Motor neuron (in vitro differentiated cells): ENCODE measurements around the gene PSPH. TPM values are rescaled to one million over a fixed set of nuclear protein-coding genes. Genes with fewer than 3 reads are reported as not detected.
"Not testable (repeated sequence)": the region's sequence is repeated elsewhere in the genome, so short reads cannot be mapped to it uniquely, and the experiment has no call there.

ENCODE experiments used
- ATAC-seq, 8 experiments: fragments of 200-7000 bp; cut with Tn5 transposase; replicated peaks in 6 of 8; 2 replicates each; pipeline ENCODE4 v1.8.0; 2021; ENCODE audit warnings: mild to moderate bottlenecking in 8 of 8, moderate library complexity in 8 of 8
- H3K27ac ChIP-seq, 2 donors: fragments of 250-450 bp; sonication (Bioruptor Pico); 2 replicates each; pipeline ENCODE4 v1.9.0; 2021; ENCODE audit warnings: antibody characterized with exemption in 2 of 2, mild to moderate bottlenecking in 2 of 2, moderate library complexity in 1 of 2
- H3K4me1 ChIP-seq, 2 donors: fragments of 250-450 bp; sonication (Bioruptor Pico); replicated peaks in 1 of 2; 2 replicates each; pipeline ENCODE4 v1.6.1; 2021; ENCODE audit warnings: antibody characterized with exemption in 2 of 2, mild to moderate bottlenecking in 2 of 2, moderate library complexity in 1 of 2
- H3K4me3 ChIP-seq, 5 donors: fragments of 250-450 bp; sonication (Bioruptor Pico); 2 replicates each; pipeline ENCODE4 v1.9.0; 2021; ENCODE audit warnings: antibody characterized with exemption in 5 of 5, mild to moderate bottlenecking in 5 of 5, moderate library complexity in 4 of 5
- WGBS, 10 experiments: fragments of 450-650 bp; shearing (Covaris generic); methylation state at CpG; one replicate each; pipeline ENCODE4 v1.0.0; 2022; 5-methylcytosine and 5-hydroxymethylcytosine counted together
- in situ Hi-C, 9 experiments: fragments of 400-800 bp; cut with MboI; loops; one replicate each; pipeline ENCODE4 v1.15.0; 2021; ENCODE audit warnings: low sequenced_read_pairs in 9 of 9, low pct_unique_long_range_greater_than_20kb in 2 of 9; ENCODE audit not compliant: unreplicated experiment in 9 of 9
- total RNA-seq, 8 experiments: library from RNA; unstranded; fragments of 300-600 nt; gene quantifications; 2 replicates each; pipeline versions ENCODE4 v1.2.3 to v1.2.4, GENCODE V29; 2022

PSPH gene
- total RNA-seq, 8 experiments from 2014 or later = 22.1 to 40.1 (median 26.2) TPM

DNA sequence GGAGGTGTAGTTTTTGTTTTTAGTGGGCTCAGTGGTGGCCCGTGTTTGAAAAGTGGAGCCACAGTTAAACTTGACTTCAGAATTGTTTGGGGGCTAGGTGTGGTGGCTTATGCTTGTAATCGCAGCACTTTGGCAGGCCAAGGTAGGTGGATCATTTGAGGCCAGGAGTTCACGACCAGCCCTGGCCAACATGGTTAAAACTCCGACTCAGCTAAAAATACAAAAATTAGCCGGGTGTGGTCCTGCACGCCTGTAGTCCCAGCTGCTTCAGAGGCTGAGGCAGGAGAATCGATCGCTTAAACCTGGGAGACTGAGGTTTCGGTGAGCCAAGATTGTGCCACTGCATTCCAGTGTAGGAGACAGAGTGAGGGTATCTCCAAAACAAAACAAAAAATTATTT, 2.1 kb upstream of the PSPH start:
- in situ Hi-C loops = loop anchor here in 1 of 9 experiments (25.0 kb wide), 1 partner anchor 416 kb away; no protein-coding TSS in a partner anchor
- H3K27ac ChIP-seq = no peak overlapping the region
- WGBS, 10 experiments = 62 to 100% (median 86%) methylated on average over 1 to 8 of the region's 9 CpGs; no CpG with 5 or more reads in 2 of the 10 experiments
- no peak overlapping the region for H3K4me3 ChIP-seq
- no peak for ATAC-seq
- peaks cover 19% of the 10 kb centered on the region in 2 donors for H3K4me1 ChIP-seq

DNA sequence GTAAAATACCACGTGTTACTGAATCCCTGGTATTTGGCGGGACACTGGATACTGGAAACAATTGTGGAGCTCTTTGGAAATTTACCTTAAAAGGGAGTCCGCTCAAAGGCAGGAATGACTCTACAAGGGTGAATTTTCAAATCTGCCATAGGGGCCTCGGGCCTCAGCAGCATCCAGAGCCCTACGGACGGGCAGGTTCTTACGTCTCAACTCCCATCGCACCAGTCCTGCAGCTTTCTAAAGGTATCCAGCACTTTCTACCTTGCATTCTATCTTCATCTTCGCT, 248 bp downstream of the PSPH start:
- WGBS, 10 experiments = 0 to 2% (median 0%) methylated on average over 1 to 8 of the region's 9 CpGs; no CpG with 5 or more reads in 4 of the 10 experiments
- ATAC-seq = peak in 1 of 8 experiments; percentile 19
- Histone ChIP-seq H3K27ac (peak overlapping the region; percentile 81 to 98), H3K4me3 (peak overlapping the region; percentile 63 to 99 (median 88)), H3K4me1 (peaks cover 19% of the 10 kb centered on the region in 2 donors)
- in situ Hi-C loops = loop anchor here in 1 of 9 experiments (25.0 kb wide), 1 partner anchor 414 kb away; no protein-coding TSS in a partner anchor

DNA sequence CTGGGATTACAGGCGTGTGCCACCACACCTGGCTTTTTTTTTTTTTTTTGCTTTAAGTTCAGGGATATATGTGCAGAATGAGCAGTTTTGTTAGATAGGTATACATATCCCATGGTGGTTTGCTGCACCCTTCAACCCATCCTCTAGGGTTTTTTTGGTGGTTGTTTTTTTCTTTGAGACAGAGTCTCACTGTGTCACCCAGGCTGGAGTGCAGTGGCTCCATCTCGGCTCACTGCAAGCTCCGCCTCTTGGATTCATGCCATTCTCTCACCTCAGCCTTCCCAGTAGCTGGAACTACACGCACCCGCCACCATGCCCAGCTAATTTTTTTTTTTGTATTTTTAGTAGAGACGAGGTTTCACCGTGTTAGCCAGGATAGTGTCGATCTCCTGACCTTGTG, 2.5 kb downstream of the PSPH start:
- 0 to 100% (median 80%) methylated on average over 1 to 4 of the region's 8 CpGs; no CpG with 5 or more reads in 3 of the 10 experiments for WGBS, 10 experiments
- H3K4me3 ChIP-seq, ATAC-seq, H3K27ac ChIP-seq, in situ Hi-C loops: not testable (repeated sequence)
- peaks cover 18% of the 10 kb centered on the region in 2 donors for H3K4me1 ChIP-seq

DNA sequence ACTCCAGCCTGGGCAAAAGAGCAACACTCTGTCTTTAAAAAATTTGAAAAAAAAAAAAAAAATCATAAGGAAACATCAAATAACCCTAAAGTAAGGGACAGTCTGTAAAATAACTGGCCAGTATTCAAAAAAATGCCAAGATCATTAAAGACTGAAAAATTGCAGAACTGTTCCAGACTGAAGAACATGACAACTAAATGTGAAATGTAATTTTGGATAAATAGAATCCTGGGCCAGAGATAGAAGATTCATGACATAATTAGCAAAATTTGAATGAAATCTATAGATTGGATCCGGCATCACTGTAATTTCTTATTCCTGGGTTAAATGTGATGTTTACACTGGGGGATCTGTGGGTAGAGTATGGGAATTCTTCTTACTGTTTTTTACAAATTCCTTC, 3.0 kb downstream of the PSPH start:
- Histone ChIP-seq H3K4me3 (no peak overlapping the region), H3K27ac (no peak overlapping the region), H3K4me1 (peaks cover 12 to 13% of the 10 kb centered on the region in 2 donors)
- in situ Hi-C loops = no loop called here
- WGBS, 10 experiments = 83 to 100% (median 100%) methylated on average over 1 of the region's 1 CpG; no CpG with 5 or more reads in 1 of the 10 experiments
- no peak for ATAC-seq

DNA sequence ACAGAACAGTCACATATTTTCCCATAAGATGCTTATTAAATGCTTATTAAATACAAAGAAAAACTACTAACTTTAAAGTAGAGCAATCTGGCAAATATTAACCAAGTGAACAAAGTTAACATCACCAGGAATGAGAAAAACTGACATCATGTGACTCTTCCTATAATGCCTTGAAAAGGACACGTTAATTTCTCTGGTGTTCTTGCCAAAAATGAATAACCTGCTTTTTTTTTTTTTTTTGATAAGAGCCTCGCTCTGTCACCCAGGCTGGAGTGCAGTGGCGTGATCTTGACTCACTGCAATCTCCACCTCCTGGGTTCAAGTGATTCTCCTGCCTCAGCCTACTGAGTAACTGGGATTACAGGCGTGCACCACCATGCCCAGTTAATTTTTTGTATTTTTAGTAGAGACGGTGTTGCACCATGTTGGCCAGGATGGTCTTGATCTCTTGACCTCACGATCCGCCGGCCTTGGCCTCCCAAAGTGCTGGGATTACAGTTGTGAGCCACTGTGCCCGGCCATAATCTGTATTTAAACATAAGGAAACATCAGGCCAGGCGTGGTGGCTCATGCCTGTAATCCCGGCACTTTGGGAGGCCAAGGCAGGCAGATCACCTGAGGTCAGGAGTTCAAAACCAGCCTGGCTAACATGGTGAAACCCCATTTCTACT, 3.7 kb downstream of the PSPH start:
- H3K4me3 ChIP-seq, ATAC-seq, H3K27ac ChIP-seq, H3K4me1 ChIP-seq, in situ Hi-C loops: not testable (repeated sequence)
- WGBS, 10 experiments = 17 to 86% (median 76%) methylated on average over 1 to 9 of the region's 11 CpGs; no CpG with 5 or more reads in 2 of the 10 experiments

DNA sequence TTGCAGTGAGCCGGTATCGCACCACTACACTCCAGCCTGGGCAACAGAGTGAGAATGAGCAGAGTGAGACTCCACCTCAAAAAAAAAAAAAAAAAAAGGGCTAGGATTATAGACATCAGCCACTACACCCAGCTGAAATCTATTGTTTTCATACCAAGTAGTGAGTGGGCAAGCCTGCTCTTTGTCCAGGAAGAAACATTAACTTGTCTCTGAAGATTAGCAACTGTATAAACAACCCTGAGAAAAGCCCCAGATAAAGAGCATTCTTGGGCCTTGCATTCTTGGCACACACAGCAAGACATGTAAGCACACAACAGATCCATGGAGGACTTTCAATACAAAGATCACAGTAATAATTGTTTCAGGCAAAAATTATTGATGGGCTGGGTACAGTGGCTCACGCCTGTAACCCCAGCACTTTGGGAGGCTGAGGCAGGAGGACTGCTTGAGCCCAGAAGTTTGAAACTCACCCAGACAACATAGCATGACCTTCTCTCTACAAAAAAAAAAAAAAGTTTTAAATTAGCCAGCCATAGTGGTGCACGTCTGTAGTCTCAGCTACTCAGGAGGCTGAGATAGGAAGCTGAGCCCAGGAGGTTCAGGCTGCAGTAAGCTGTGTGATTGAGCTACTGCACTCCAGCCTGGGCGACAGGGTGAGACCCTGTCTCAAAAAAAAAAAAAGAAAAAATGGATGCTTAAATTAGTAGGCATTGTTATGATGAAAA, 4.4 kb downstream of the PSPH start:
- in situ Hi-C loops = no loop called here
- peak in 1 of 8 experiments; percentile 32 for ATAC-seq
- no peak overlapping the region for H3K4me3 ChIP-seq
- H3K4me1 ChIP-seq = peaks cover 6 to 7% of the 10 kb centered on the region in 2 donors
- WGBS, 10 experiments = 38 to 88% (median 55%) methylated on average over 1 to 3 of the region's 5 CpGs; no CpG with 5 or more reads in 4 of the 10 experiments
- H3K27ac ChIP-seq = peak overlapping the region in 1 of 2 donors; percentile 27

DNA sequence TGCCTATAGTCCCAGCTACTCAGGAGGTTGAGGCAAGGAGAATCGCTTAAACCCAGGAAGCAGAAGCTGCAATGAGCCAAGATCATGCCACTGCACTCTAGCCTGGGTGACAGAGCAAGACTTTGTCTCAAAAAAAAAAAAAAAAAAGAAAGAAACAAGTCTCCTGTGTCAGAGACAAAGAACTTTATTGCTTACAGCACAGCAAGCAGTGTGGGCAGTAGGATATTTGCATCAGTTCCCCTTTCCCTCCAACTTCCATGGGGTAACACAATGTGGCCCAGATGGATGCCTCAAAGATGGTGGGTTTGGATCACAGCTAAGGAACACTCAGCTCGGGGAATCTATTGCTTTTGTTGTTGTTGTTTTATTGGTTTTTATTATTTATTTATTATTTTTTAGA, 5.5 kb downstream of the PSPH start:
- H3K4me3 ChIP-seq, ATAC-seq, H3K4me1 ChIP-seq, H3K27ac ChIP-seq, in situ Hi-C loops: not testable (repeated sequence)
- WGBS, 10 experiments = 80 to 100% (median 100%) methylated on average over 1 to 2 of the region's 2 CpGs; no CpG with 5 or more reads in 3 of the 10 experiments

DNA sequence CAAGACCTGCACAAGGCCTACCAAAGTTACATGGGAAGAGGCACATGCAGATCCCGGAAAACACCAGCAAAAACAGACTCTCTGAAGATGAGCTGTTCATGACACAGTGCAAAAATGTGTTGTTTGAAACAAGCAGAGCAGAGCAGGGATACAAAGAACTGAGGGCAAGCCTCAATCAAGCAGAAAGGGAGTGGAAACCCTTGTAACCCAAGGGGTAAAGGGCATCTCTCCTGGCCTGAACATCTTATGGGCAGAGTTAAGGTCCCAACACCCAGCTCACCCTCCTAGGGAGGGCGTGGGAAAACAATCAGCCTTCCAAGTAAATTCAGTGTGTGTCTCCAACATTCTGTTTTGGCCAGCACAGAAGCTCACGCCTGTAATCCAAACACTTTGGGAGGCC, 10.5 kb downstream of the PSPH start:
- ATAC-seq = no peak
- H3K4me3 ChIP-seq = no peak overlapping the region
- H3K4me1 ChIP-seq = no peaks in the 10 kb centered on the region
- in situ Hi-C loops = no loop called here
- H3K27ac ChIP-seq = no peak overlapping the region
- 70 to 100% (median 100%) methylated on average over 1 to 2 of the region's 3 CpGs; no CpG with 5 or more reads in 2 of the 10 experiments for WGBS, 10 experiments

DNA sequence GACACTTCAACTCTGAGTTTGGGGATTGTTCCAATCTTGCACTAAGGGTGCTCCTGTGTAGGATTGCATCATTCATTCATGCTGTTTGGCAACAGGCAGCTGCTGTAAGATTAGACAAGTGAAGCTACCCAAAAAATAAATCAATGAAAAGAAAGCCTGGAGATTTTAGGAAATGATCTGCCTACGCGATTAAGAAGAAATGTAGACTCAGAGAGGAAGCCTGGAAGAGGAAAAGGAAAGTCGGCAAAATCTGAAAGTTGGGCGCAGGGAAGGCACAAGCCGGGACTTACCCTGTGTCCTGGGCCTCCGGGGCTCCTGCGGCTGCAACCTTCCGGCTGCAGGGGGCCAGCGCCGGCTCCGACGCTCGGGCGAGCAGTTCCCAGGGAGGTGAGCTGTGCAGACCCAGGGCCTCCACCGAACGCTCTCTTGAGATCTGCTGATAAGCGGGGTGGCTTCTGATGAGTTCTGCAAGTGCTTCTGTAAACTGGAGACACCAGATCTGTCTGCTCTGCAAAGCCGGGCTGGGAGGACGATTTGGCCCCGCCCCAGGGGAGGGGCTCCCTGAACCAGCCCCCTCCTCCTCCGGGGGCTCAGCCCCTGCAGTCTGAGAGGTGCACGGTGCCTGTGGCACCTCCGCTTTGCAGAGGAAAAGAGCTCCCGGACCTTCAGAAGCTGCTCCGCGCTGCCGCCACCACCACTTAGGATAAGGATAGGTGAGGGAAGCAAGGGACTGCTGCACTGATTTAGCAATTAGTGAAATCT, 17.4 kb downstream of the PSPH start:
- H3K27ac ChIP-seq = peak overlapping the region in 1 of 2 donors; percentile 63
- 0 to 20% (median 5%) methylated on average over 1 to 11 of the region's 27 CpGs; no CpG with 5 or more reads in 2 of the 10 experiments for WGBS, 10 experiments
- peaks cover 0 to 6% of the 10 kb centered on the region in 2 donors for H3K4me1 ChIP-seq
- in situ Hi-C loops = no loop called here
- peak overlapping the region; percentile 35 to 63 (median 47) for H3K4me3 ChIP-seq
- ATAC-seq = peak; percentile 93 to 98 (median 96)

DNA sequence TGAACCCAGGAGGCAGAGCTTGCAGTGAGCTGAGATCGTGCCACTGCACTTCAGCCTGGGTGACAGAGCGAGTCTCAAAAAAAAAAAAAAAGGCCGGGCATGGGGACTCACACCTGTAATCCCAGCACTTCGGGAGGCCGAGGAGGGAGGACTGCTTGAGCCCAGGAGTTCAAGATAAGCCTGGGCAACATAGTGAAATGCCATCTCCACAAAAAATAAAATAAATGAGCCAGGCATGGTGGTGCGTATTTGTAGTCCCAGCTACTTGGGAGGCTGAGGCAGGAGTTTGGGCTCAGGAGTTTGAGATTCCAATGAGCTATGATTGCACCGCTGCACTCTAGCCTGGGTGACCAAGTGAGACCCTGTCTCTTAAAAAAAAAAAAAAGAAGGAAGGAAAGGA, 18.7 kb downstream of the PSPH start:
- in situ Hi-C loops, ATAC-seq, H3K27ac ChIP-seq, H3K4me1 ChIP-seq: not testable (repeated sequence)
- WGBS, 10 experiments = 79 to 100% (median 100%) methylated on average over 1 to 6 of the region's 7 CpGs; no CpG with 5 or more reads in 2 of the 10 experiments
- H3K4me3 ChIP-seq = peak overlapping the region in 1 of 5 donors; percentile 55

DNA sequence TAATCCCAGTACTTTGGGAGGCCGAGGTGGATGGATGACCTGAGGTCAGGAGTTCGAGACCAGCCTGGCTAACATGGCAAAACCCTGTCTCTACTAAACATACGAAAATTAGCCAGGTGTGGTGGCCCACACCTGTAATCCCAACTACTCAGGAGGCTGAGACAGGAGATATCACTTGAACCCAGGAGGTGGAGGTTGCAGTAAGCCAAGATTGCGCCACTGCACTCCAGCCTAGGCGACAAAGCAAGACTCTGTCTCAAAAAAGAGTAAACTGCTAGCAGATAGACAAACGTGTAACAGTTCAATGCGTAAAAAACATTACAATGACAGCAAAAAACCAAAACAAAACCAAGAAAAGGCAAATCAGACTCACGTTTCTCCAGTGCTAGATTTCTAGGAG, 19.7 kb downstream of the PSPH start:
- H3K4me1 ChIP-seq, in situ Hi-C loops, H3K4me3 ChIP-seq, H3K27ac ChIP-seq, ATAC-seq: not testable (repeated sequence)
- WGBS, 10 experiments = 50 to 100% (median 79%) methylated on average over 1 to 8 of the region's 8 CpGs

DNA sequence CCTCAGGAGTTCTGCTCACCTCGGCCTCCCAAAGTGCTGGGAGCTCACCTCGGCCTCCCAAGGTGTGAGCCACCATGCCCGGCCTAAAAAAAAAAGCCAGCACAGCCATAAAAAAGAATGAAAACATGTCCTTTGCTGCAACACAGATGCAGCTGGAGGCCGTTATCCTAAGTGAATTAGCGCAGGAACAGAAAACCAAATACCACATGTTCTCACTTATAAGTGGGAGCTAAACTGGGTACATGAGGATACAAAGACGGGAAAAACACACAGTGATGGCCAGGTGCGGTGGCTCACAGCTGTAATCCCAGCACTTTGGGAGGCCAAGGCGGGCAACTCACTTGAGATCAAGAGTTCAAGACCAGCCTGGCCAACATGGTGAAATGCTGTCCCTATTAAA, 20.9 kb downstream of the PSPH start:
- H3K4me1 ChIP-seq = peaks cover 0 to 6% of the 10 kb centered on the region in 2 donors
- H3K4me3 ChIP-seq = no peak overlapping the region
- no peak overlapping the region for H3K27ac ChIP-seq
- no peak for ATAC-seq
- in situ Hi-C loops = no loop called here
- WGBS, 10 experiments = 73 to 100% (median 99%) methylated on average over 1 to 7 of the region's 8 CpGs; no CpG with 5 or more reads in 2 of the 10 experiments
